OCI-LY3 (cell line): Measurements from ENCODE around the gene RASSF1.

ENCODE experiments used
- H2AFZ ChIP-seq: fragments of 200-600, 300-600 bp; shearing (Covaris generic); 2 replicates; pipeline ENCODE4 v1.6.0; 2014; ENCODE audit warnings: antibody characterized with exemption, low read depth, low read length
- H3K27ac ChIP-seq: fragments of 200-600, 300-600 bp; sonication (generic); 2 replicates; pipeline ENCODE4 v1.5.1; 2014; ENCODE audit warnings: mild to moderate bottlenecking, low read length, moderate library complexity, mixed read lengths
- H3K27me3 ChIP-seq: fragments of 200-600, 300-600 bp; sonication (generic); 2 replicates; pipeline ENCODE4 v1.6.1; 2014; ENCODE audit warnings: low read depth, low read length, mixed read lengths
- H3K36me3 ChIP-seq: fragments of 200-600, 300-600 bp; sonication (generic); replicated peaks from 2 replicates; pipeline ENCODE3; 2014; ENCODE audit warnings: low read depth, low read length, mixed read lengths
- H3K4me1 ChIP-seq: fragments of 300-600, 200-600 bp; sonication (generic); 2 replicates; pipeline ENCODE4 v1.6.1; 2014; ENCODE audit warnings: low read length, mixed read lengths
- H3K4me2 ChIP-seq: fragments of 200-600, 300-600 bp; sonication (generic); 2 replicates; pipeline ENCODE4 v1.6.1; 2014; ENCODE audit warnings: low read length, mixed read lengths
- H3K4me3 ChIP-seq: fragments of 300-600, 200-600 bp; sonication (generic); 2 replicates; pipeline ENCODE4 v1.5.1; 2014; ENCODE audit warnings: antibody characterized with exemption, mild to moderate bottlenecking, low read length, moderate library complexity
- H3K79me2 ChIP-seq: fragments of 300-600, 200-600 bp; shearing (Covaris generic); 2 replicates; pipeline ENCODE4 v1.6.1; 2014; ENCODE audit warnings: mild to moderate bottlenecking, low read length, mixed read lengths
- H3K9ac ChIP-seq: fragments of 300-600, 200-600 bp; shearing (Covaris generic); 2 replicates; pipeline ENCODE4 v1.6.0; 2014; ENCODE audit warnings: mild to moderate bottlenecking, low read length, moderate library complexity
- H3K9me3 ChIP-seq: fragments of 200-600, 300-600 bp; shearing (Covaris generic); 2 replicates; pipeline ENCODE4 v1.6.1; 2014; ENCODE audit warnings: low read length, mixed read lengths; ENCODE audit not compliant: insufficient read depth
- H4K20me1 ChIP-seq: fragments of 200-600, 300-600 bp; sonication (generic); 2 replicates; pipeline ENCODE4 v1.6.1; 2016; ENCODE audit warnings: low read length, mixed read lengths; ENCODE audit not compliant: insufficient read depth
- EZH2phosphoT487 ChIP-seq: fragments of 200-600 bp; shearing (Covaris generic); IDR thresholded peaks from 2 replicates; pipeline ENCODE4 v1.6.1; 2018; ENCODE audit warnings: antibody characterized with exemption, mixed run types, low read depth
- TF ChIP-seq, protein P1 (sequence below): fragments of 200-600, 300-600 bp; sonication (generic); IDR thresholded peaks from 2 replicates; pipeline ENCODE4 v1.5.1; 2014; ENCODE audit warnings: antibody characterized with exemption, low read length, low read depth

Gene RASSF1

GRCh38 chr3:50365080-50365841, 24.6 kb upstream of the RASSF1 start:
- no peak overlapping the region for H3K27ac ChIP-seq

GRCh38 chr3:50364573-50365079, 24.0 kb upstream of the RASSF1 start:
- H3K36me3 ChIP-seq, result no peaks in the 10 kb centered on the region
- peaks cover 10% of the 10 kb centered on the region for H3K4me1 ChIP-seq
- no peaks in the 10 kb centered on the region for H3K9me3 ChIP-seq
- H3K9ac ChIP-seq, result no peak overlapping the region
- H2AFZ ChIP-seq, result no peak overlapping the region
- H3K79me2 ChIP-seq, result no peaks in the 10 kb centered on the region
- peak overlapping the region; percentile 78; the same call in 1 of the 2 replicates for H3K4me3 ChIP-seq
- peak overlapping the region; percentile 85; the same call in 1 of the 2 replicates for H3K4me2 ChIP-seq
- H3K27me3 ChIP-seq, result peaks cover 8% of the 10 kb centered on the region
- no peak overlapping the region for H3K27ac ChIP-seq
- no peaks in the 10 kb centered on the region for H4K20me1 ChIP-seq
- TF ChIP-seq EZH2phosphoT487, result no peak
- TF ChIP-seq, protein P1, sequence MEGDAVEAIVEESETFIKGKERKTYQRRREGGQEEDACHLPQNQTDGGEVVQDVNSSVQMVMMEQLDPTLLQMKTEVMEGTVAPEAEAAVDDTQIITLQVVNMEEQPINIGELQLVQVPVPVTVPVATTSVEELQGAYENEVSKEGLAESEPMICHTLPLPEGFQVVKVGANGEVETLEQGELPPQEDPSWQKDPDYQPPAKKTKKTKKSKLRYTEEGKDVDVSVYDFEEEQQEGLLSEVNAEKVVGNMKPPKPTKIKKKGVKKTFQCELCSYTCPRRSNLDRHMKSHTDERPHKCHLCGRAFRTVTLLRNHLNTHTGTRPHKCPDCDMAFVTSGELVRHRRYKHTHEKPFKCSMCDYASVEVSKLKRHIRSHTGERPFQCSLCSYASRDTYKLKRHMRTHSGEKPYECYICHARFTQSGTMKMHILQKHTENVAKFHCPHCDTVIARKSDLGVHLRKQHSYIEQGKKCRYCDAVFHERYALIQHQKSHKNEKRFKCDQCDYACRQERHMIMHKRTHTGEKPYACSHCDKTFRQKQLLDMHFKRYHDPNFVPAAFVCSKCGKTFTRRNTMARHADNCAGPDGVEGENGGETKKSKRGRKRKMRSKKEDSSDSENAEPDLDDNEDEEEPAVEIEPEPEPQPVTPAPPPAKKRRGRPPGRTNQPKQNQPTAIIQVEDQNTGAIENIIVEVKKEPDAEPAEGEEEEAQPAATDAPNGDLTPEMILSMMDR, result no peak

More at GRCh38 chr3:50365080-50365841, 24.6 kb upstream of the RASSF1 start:
- peak overlapping the region; percentile 48; the same call in 1 of the 2 replicates for H3K9ac ChIP-seq
- TF ChIP-seq EZH2phosphoT487, result no peak
- TF ChIP-seq, protein P1, result no peak
- peaks cover 8% of the 10 kb centered on the region for H3K27me3 ChIP-seq
- peak overlapping the region; percentile 78 for H3K4me3 ChIP-seq
- peaks cover 6% of the 10 kb centered on the region; the same call in 1 of the 2 replicates for H3K4me1 ChIP-seq
- no peaks in the 10 kb centered on the region for H3K9me3 ChIP-seq
- peak overlapping the region; percentile 85 for H3K4me2 ChIP-seq
- H2AFZ ChIP-seq, result peak overlapping the region; percentile 45
- no peaks in the 10 kb centered on the region for H3K36me3 ChIP-seq
- H3K79me2 ChIP-seq, result no peaks in the 10 kb centered on the region
- H4K20me1 ChIP-seq, result no peaks in the 10 kb centered on the region

DNA sequence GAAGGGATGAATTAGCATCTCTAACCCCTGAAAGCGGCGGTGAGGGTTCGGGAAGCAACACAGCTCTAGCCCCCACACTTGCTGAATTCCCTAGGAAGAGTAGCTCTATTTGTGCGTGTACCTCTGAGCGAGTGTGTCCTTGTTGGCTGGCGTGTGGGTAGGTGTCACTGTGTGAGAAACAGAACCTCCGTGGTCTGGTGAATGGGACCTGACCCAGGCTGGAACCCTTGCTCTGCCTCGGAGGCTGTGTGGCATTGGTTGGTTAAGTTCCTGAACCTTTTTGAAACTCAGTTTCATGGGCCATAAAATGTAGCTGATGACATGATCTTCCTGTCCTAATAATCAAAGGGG, 19.1 kb upstream of the RASSF1 start:
- H3K4me3 ChIP-seq, result peak overlapping the region; percentile 92
- H3K9ac ChIP-seq, result peak overlapping the region; percentile 20
- H3K4me1 ChIP-seq, result peaks cover 23% of the 10 kb centered on the region
- no peak overlapping the region for H3K27ac ChIP-seq
- peaks cover 38% of the 10 kb centered on the region for H3K79me2 ChIP-seq
- no peaks in the 10 kb centered on the region for H3K27me3 ChIP-seq
- H3K4me2 ChIP-seq, result peak overlapping the region; percentile 74
- H2AFZ ChIP-seq, result peak overlapping the region; percentile 87
- 0 out of 2 replicates have a peak, but pooled peaks cover 10% of the 10 kb centered on the region for H4K20me1 ChIP-seq
- peaks cover 21% of the 10 kb centered on the region for H3K36me3 ChIP-seq
- no peaks in the 10 kb centered on the region for H3K9me3 ChIP-seq
- TF ChIP-seq EZH2phosphoT487, result no peak
- TF ChIP-seq, protein P1, result no peak

DNA sequence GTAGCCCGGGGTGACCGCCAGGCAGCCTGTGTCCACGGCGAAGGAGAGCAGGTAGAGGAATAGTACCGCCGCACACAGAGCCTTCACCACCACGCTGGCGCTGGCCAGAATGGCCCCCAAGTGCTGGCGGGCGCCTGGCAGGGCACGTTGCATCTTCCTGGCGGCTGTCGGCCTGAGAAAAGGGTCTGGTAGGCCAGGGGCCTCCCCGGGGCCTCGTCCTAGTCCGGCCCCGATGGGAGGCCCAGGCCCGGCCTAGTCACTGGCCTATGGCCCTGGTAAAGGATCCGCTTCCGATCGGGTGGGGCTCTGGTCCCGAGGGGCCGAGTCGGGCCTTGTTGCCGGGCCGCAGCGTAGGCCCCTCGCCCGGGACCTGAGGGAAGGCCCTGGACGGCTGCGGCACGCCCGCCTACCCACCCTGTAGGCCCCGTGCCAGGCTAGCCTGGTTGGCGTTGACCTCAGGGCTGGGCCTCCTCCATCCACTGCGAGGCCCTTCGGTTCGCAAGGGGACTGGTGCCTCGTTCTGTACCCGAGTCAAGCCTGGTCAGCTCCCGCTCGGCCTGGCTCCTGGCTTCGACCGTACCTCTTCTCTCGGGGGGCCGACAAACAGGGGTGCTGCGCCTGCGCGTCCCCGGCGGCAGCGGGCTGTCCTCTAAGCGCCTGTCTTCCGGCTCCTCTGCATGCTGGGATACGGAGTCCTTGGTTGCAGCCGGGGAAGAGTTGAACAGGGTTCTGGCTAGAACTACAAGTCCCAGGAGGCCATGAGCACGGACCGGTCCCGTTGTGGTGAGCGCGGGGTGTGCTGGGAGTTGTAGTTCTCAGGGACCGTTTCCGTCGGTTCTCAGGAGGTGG, 18.5 kb upstream of the RASSF1 start, which contains the start of gene TMEM115:
Gene TMEM115, minus strand, starts transcription at position 611 of the 849 bp plus-strand sequence. Its CDS starts 458 bp downstream, at position 153.
- TF ChIP-seq, protein P1, result no peak
- TF ChIP-seq EZH2phosphoT487, result no peak
- peaks cover 38% of the 10 kb centered on the region for H3K79me2 ChIP-seq
- peak within 1 kb of the TSS; percentile 96 for H3K4me2 ChIP-seq
- no peaks in the 10 kb centered on the region for H3K27me3 ChIP-seq
- H2AFZ ChIP-seq, result peak within 1 kb of the TSS; percentile 87
- no peaks in the 10 kb centered on the region for H3K9me3 ChIP-seq
- peak within 1 kb of the TSS; percentile 43 for H3K27ac ChIP-seq
- H3K36me3 ChIP-seq, result peaks cover 24% of the 10 kb centered on the region
- peaks cover 23% of the 10 kb centered on the region for H3K4me1 ChIP-seq
- H3K4me3 ChIP-seq, result peak within 1 kb of the TSS; percentile 92
- H4K20me1 ChIP-seq, result 0 out of 2 replicates have a peak, but pooled peaks cover 10% of the 10 kb centered on the region
- peak within 1 kb of the TSS; percentile 94 for H3K9ac ChIP-seq
